AG04450 (cell line): ENCODE data around the gene ICAM2. TPM values are rescaled to one million over a fixed set of nuclear protein-coding genes. Genes with fewer than 3 reads are reported as not detected.

ENCODE experiments used
- CTCF ChIA-PET: fragments of 300-600, 350-600 bp; formaldehyde crosslinking; extraction: SDS; loops from one replicate; lab custom pipeline; 2022; ENCODE audit warnings: antibody characterized with exemption, inconsistent platforms; lab: Charles Lee
- POLR2A ChIA-PET: fragments of 350-600 bp; formaldehyde crosslinking; extraction: SDS; loops from one replicate; lab custom pipeline; 2021; ENCODE audit warnings: antibody characterized with exemption, inconsistent platforms; lab: Yijun Ruan, JAX
- DNase-seq: peaks from one replicate; pipeline ENCODE4 v3.0.0-alpha.2; 2011; ENCODE audit warnings: low read depth, low spot score
- H3K27ac ChIP-seq: one replicate; pipeline ENCODE4 v1.5.1; 2012; ENCODE audit warnings: low read depth, low read length, control low read depth
- H3K27me3 ChIP-seq: one replicate; pipeline ENCODE4 v1.6.0; 2012; ENCODE audit warnings: low read length; ENCODE audit not compliant: control insufficient read depth, insufficient read depth
- H3K4me3 ChIP-seq: 2 replicates; pipeline ENCODE4 v1.5.1; 2011; ENCODE audit warnings: mild to moderate bottlenecking, low read depth, low read length, control low read depth
- H3K9me3 ChIP-seq: 2 replicates; pipeline ENCODE4 v1.5.1; 2012; ENCODE audit warnings: low read length; ENCODE audit not compliant: control insufficient read depth, insufficient read depth
- CTCF ChIP-seq: IDR thresholded peaks from 2 replicates; pipeline ENCODE4 v1.5.1; 2011; ENCODE audit warnings: low read depth, low read length, control low read depth, inconsistent platforms
- polyA plus RNA-seq: library from polyadenylated mRNA; depleted of rRNA; stranded (reverse); fragments of >200 nt; gene quantifications from 2 replicates; pipeline ENCODE4 v1.2.3, GENCODE V29; 2011

Gene ICAM2
- polyA plus RNA-seq, 1 experiment, result 0.16 TPM

- Histone ChIP-seq H3K27me3 (peaks cover 12% of the 10 kb centered on the region), H3K27ac (no peak overlapping the region), H3K4me3 (no peak overlapping the region), H3K9me3 (no peaks in the 10 kb centered on the region; the same call in 1 of the 2 replicates)
- ChIA-PET POLR2A (interaction anchor here (0.6 kb wide), 1 partner anchor 31 kb away, joined by 3 read pairs; no protein-coding TSS in a partner anchor), CTCF (interaction anchor here (1.0 to 2.0 kb wide), 2 partner anchors 50 to 61 kb away, joined by 3 to 7 read pairs; partner anchors contain the start of gene GH1)
- TF ChIP-seq CTCF, result no peak
- no peak for DNase-seq
Measured at GRCh38 chr17:63967953-63968352, 52.5 kb downstream of the ICAM2 start.

GRCh38 chr17:63966646-63967264 is 53.7 kb downstream of the ICAM2 start:
- ChIA-PET POLR2A (interaction anchor here (0.6 kb wide), 1 partner anchor 230 kb away, joined by 3 read pairs; no protein-coding TSS in a partner anchor), CTCF (interaction anchor here (0.6 to 1.0 kb wide), 2 partner anchors 52 to 62 kb away, joined by 3 to 4 read pairs; no protein-coding TSS in a partner anchor)
- TF ChIP-seq CTCF, result no peak
- peaks cover 12% of the 10 kb centered on the region for H3K27me3 ChIP-seq
- H3K9me3 ChIP-seq, result peaks cover 3% of the 10 kb centered on the region; the same call in 1 of the 2 replicates
- no peak overlapping the region for H3K27ac ChIP-seq
- no peak overlapping the region for H3K4me3 ChIP-seq
- DNase-seq, result no peak

- no peak for TF ChIP-seq CTCF
- Histone ChIP-seq H3K4me3 (no peak overlapping the region), H3K27me3 (peaks cover 12% of the 10 kb centered on the region), H3K9me3 (peaks cover 5% of the 10 kb centered on the region; the same call in 1 of the 2 replicates), H3K27ac (no peak overlapping the region)
- CTCF ChIA-PET, result interaction anchor here (0.7 kb wide), 1 partner anchor 16 kb away, joined by 3 read pairs; no protein-coding TSS in a partner anchor
- POLR2A ChIA-PET, result no interaction called here
- no peak for DNase-seq
Measured at GRCh38 chr17:63963123-63963522, 57.3 kb downstream of the ICAM2 start.

- ChIA-PET CTCF (interaction anchor here (1.6 to 1.7 kb wide), 2 partner anchors 15 to 43 kb away, joined by 6 to 8 read pairs; no protein-coding TSS in a partner anchor), POLR2A (interaction anchor here (0.6 kb wide), 1 partner anchor 30 kb away, joined by 4 read pairs; no protein-coding TSS in a partner anchor)
- peaks cover 9% of the 10 kb centered on the region for H3K27me3 ChIP-seq
- TF ChIP-seq CTCF, result no peak
- H3K4me3 ChIP-seq, result no peak overlapping the region
- H3K9me3 ChIP-seq, result peaks cover 5% of the 10 kb centered on the region; the same call in 1 of the 2 replicates
- H3K27ac ChIP-seq, result no peak overlapping the region
- DNase-seq, result no peak
Measured at GRCh38 chr17:63962298-63962744, 58.1 kb downstream of the ICAM2 start.
